Coronary artery (tissue), 2 donors: ENCODE results near the gene ATRN.

ENCODE experiments used
- DNase-seq: peaks from one replicate; pipeline ENCODE4 v3.0.0-alpha.2; 2017; ENCODE audit warnings: low spot score
- H3K27ac ChIP-seq, 2 donors: fragments of 200-600 bp; sonication (generic); one replicate each; pipeline ENCODE4 v1.5.1; 2016 to 2019
- H3K4me3 ChIP-seq: fragments of 200-600 bp; sonication (generic); 2 replicates; pipeline ENCODE4 v1.5.1; 2016; ENCODE audit warnings: mild to moderate bottlenecking, moderate library complexity
- TF ChIP-seq, protein P1 (sequence below): fragments of 200-600 bp; sonication (generic); IDR thresholded peaks from one replicate; pipeline ENCODE4 v1.5.1; 2019; ENCODE audit warnings: antibody characterized with exemption

Gene ATRN

DNA sequence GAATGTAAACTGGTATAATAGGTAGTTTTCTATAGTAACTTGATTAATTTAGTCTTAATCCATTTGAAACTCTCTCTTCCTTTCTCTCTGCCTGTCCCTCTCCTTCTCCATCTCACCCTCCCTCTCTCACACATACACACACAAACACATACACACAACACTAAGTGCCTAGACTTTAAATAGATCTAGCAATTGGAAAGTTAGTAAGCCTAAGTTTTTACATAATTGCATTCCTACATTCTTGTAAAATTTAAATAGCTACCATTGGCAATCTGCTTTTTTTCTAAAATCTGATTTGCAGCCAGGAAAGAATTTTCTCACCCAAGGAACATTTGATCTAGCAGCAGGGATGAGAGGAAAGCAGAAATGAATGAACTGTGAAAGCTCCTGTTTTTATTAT lies 176.7 kb downstream of the ATRN start:
- TF ChIP-seq, protein P1, sequence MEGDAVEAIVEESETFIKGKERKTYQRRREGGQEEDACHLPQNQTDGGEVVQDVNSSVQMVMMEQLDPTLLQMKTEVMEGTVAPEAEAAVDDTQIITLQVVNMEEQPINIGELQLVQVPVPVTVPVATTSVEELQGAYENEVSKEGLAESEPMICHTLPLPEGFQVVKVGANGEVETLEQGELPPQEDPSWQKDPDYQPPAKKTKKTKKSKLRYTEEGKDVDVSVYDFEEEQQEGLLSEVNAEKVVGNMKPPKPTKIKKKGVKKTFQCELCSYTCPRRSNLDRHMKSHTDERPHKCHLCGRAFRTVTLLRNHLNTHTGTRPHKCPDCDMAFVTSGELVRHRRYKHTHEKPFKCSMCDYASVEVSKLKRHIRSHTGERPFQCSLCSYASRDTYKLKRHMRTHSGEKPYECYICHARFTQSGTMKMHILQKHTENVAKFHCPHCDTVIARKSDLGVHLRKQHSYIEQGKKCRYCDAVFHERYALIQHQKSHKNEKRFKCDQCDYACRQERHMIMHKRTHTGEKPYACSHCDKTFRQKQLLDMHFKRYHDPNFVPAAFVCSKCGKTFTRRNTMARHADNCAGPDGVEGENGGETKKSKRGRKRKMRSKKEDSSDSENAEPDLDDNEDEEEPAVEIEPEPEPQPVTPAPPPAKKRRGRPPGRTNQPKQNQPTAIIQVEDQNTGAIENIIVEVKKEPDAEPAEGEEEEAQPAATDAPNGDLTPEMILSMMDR, result no peak
- no peak for DNase-seq
- H3K27ac ChIP-seq, result no peak overlapping the region
- no peak overlapping the region for H3K4me3 ChIP-seq

- TF ChIP-seq, protein P1, result no peak
- no peak for DNase-seq
- Histone ChIP-seq H3K27ac (no peak overlapping the region), H3K4me3 (no peak overlapping the region)
Measured at GRCh38 chr20:3648951-3649350, 178.1 kb downstream of the ATRN start.

GRCh38 chr20:3651204-3651962 lies 180.6 kb downstream of the ATRN start:
- Histone ChIP-seq H3K27ac (no peak overlapping the region), H3K4me3 (no peak overlapping the region)
- TF ChIP-seq, protein P1, result no peak
- DNase-seq, result no peak

- no peak for DNase-seq
- TF ChIP-seq, protein P1, result no peak
- H3K27ac ChIP-seq, result no peak overlapping the region
Measured at GRCh38 chr20:3652221-3652620, 181.4 kb downstream of the ATRN start.

DNA sequence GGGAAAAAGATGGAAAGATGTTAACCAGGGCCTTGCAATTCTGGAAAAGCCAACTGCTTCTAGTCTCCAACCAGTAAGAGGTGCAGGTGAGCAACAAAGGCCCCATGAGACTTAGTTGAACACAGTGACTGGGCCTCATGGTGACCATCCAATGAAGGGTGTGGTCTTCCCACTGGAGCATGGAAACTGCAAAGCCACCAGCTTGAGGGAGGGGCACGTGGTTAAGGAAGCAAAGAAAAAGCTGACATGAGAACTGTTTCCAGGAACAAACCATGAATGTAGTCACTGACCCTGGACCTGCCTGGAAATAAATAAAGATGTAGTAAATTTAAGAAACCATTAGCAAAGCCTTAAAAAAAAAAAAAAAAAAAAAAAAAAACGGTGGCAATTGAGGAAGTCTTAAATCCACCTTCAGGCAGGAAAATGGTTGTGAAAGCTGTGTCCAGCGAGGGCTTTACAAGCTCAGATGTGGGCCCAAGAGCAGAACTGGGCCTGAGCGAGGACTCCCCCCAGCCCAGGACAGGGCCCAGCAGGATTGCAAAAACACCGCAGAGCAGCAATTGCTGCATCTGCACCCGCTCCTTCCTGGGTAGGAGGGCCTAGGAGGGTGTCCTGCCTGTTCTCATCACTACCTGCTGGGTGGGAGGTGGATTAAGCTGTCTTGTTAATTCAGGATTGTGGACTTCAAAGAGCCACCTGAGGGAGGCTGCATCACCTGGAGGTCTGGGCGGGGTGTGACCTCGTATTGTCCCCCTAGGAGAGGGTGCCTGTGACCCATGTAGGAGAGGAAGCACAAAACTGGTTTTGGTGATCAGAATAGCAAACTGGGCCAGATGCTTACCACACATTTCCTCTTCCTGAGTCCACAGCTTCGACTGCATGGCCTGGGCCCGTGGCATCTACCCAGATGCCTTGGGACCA lies 182.1 kb downstream of the ATRN start:
- Histone ChIP-seq H3K27ac (peak overlapping the region in 1 of 2 donors; percentile 16), H3K4me3 (no peak overlapping the region)
- TF ChIP-seq, protein P1, result no peak
- no peak for DNase-seq

More at GRCh38 chr20:3652221-3652620, 181.4 kb downstream of the ATRN start:
- H3K4me3 ChIP-seq, result no peak overlapping the region

DNA sequence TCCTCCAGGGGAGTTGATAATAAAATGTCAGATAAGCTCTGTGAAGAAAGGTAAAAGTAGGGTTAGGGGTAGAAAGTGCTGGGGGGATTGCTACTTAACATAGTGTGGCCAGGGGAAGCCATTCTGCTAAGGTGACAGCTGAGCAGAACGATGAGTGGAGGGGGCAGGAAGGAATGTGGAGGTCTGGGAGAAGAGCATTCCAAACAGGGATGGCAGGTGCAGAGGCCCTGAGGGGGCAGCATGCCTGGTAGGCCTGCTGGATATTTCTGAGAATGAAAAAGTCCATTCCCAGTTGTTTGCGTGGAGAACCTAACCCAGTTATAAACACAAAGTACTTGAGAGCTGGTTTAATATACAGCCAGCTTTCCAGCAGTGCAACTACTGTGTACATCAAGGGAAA lies 183.1 kb downstream of the ATRN start:
- H3K4me3 ChIP-seq, result no peak overlapping the region
- no peak overlapping the region for H3K27ac ChIP-seq
- TF ChIP-seq, protein P1, result no peak
- DNase-seq, result no peak
